H4 (cell line): ENCODE data around the gene EPHB2. TPM values are rescaled to one million over a fixed set of nuclear protein-coding genes. Genes with fewer than 3 reads are reported as not detected.
"Not testable (repeated sequence)": the region's sequence is repeated elsewhere in the genome, so short reads cannot be mapped to it uniquely, and the experiment has no call there.

ENCODE experiments used
- DNase-seq: peaks from one replicate; pipeline ENCODE4 v3.0.0-alpha.2; 2015; ENCODE audit warnings: low spot score
- total RNA-seq: library from RNA; depleted of rRNA; stranded (reverse); fragments of >200 nt; shearing (Covaris generic); gene quantifications from 2 replicates; pipeline ENCODE4 v1.2.3, GENCODE V29; 2014; rRNA removed

The EPHB2 gene
- 55.5 and 70.9 TPM in 2 replicates for total RNA-seq

- peak; percentile 35 for DNase-seq
Measured at GRCh38 chr1:22710701-22711049, at the start of gene EPHB2. Gene EPHB2 (plus strand): TSS chr1:22710839. CDS start chr1:22710983, 144 bp downstream.

GRCh38 chr1:22661880-22662279 lies 48.8 kb upstream of the EPHB2 start:
- no peak for DNase-seq

- DNase-seq: no peak
Measured at GRCh38 chr1:22662318-22662717, 48.3 kb upstream of the EPHB2 start.

- no peak for DNase-seq
Measured at GRCh38 chr1:22662986-22663408, 47.6 kb upstream of the EPHB2 start.

GRCh38 chr1:22665752-22666151 lies 44.9 kb upstream of the EPHB2 start:
- DNase-seq: no peak

- no peak for DNase-seq
Measured at GRCh38 chr1:22666412-22666811, 44.2 kb upstream of the EPHB2 start.

- DNase-seq: not testable (repeated sequence)
Measured at GRCh38 chr1:22668840-22669239, 41.8 kb upstream of the EPHB2 start.

DNA sequence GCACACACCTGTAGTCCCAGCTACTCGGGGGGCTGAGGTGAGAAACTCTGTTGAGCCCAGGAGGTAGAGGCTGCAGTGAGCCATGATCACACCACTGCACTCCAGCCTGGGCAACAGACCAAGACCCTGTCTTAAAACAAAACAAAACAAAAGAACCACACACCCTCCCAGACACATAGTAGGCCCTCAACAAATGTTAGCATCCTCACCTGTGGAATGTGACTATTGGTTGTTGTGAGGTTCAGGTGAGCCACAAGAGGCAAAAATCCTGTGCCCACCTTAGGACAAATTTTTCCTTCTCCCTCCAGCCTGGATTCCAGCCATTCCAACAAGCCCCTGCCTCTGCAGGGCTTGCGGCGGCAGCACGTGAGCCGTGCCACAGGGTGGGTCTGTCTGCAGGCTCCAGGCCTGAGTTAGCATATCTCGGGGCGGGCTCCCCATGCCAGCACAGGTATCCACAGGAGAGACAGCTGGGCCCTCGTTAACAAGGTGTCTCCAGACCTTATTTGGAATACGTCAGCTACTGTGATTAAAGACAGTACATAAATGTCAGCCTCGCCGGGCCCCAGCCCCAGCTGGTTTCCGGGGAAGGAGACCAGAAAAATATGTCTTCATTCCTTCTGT lies 40.2 kb upstream of the EPHB2 start:
- DNase-seq: no peak

DNA sequence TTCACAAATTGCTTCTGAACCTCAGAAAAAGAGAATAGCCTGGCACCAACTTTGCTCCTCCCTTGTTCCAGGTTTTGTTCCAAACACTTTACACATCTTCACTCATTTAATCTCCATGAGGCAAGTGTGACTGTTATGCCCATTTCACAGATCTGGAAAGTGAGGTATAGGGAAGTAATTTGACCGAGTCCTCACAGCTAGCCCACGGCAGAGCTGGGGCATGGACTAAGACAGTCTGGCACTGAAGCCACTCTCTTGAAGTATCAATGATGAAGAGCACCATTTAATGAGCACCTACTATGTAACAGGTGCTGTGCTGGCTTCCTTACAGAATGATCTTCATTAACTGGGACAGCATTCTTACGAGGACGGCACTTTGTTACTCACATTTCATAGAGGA lies 38.6 kb upstream of the EPHB2 start:
- no peak for DNase-seq

DNA sequence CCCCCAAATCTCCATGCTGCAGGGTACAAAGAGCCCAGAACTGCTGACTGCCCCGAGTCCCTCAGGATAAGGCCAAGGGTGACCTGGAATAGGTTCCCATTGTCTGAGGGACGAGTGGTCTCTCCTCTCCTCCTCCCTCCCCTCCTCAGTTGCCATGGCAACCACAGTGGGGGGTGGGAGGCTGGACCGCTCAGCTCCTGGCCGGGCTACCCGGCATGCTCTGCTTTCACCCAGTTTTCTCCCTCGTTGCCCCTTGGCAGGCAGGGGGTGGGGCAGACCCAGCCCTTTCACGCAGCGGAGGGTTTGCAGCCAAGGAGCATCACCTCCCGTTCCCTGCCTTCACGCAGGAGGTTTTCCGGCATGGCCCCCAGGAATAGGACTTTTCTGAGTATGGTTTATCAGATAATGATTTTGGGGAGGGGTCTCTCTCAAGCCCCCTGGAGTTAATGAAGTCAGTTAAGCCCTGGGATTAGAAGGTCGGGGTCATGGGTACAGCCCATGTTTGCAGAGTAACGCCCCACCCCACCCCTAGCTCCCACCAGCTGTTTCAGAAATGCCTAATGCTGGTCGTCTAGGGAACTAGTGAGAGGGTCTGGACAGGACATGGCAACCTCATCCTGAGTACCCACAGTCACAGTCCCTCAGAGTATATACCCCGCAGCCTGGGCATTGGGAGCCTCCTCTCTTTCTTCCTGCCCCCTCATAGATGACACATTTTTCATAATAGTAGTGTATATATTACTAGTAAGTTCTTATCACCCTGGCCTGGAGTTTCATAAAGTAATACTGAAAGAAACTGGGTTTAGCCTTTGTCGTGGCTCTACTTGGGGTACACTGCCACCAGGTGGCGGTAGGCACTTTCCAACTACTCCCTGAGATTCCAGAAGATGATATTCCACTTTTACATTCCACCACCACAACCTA lies 36.9 kb upstream of the EPHB2 start:
- DNase-seq: peak; percentile 54

- DNase-seq: no peak
Measured at GRCh38 chr1:22674410-22674749, 36.3 kb upstream of the EPHB2 start.

DNA sequence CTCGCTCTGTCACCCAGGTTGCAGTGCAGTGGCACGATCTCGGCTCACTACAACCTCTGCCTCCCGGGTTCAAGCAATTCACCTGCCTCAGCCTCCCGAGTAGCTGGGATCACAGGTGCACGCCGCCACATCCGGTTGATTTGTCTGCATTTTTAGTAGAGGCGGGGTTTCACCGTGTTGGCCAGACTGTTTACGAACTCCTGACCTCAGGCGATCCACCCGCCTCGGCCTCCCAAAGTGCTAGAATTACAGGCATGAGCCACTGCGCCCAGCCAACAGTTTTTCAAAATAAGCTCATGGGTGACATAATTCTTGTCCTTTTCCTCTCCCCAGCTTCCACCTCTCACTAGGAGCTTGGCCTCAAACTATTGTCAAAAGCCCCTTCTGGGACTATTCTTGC lies 34.5 kb upstream of the EPHB2 start:
- DNase-seq: not testable (repeated sequence)

DNA sequence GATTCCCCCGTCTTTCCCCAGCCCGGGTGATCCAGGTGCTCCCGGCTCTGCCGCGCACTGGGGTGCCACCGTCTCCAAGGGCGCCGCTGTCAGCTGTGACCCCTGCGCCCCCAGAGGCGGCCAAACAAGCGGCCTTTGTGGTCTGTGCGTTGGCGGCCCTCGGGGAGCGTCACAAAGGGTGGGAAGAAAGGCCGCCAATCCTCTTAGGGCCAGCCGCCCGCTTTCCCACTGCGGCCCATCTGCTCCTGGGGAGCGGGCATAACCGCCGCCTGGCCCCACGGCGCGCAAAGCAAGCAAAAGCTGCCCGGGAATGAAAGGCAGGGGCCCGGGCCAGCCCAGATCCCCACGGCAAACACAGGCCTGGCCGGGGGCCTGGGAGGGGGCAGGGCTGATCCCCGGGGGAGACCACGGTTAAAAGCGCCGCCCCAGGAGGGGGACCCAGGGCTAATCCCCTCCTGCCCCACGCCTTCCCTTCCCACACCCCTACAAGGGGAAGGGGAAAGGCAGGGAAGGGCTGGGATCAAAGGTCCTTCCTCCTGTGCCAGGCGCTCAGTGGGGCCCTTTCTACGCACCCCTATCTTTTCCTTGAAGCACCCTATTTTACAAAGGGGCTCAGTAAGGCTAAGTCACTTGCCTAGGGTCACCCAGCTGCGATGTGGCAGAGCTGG lies 33.6 kb upstream of the EPHB2 start:
- DNase-seq: no peak

DNA sequence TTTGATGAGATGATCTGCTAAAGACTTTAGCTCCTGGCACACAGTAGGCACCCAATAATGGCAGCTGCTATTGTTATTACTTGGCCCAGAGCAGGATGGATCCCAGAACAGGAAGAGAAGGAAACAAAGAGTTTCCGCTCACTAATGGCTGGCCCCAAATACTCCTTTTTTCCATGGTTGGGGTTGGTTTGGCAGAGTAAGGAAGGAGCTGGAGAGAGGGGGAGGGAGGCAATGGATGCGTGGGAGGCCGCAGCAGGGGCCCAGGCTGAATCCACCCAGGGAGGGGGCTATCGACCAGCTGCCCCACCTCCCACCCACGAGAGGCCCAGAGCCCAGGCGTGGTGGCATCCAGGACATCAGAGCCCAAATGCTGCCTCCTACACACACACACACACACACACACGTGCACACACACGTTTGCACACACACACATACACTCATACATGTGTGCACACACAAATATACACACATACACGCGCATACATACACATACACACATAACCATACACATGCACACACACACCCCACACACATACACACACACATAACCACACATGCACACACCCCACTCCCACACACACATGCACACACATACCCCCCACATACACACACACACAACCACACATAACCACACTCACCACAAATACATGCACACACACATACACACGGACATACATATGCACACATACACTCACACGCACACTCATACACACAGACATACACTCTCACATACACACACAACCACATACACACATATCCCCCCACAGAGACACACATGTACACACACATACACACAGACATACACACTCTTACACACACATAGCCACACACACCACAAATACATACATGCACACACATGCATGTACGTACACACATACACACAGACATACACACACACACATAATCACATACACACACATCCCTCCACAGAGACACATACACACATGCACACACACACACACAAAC lies 32.4 kb upstream of the EPHB2 start:
- no peak for DNase-seq

DNA sequence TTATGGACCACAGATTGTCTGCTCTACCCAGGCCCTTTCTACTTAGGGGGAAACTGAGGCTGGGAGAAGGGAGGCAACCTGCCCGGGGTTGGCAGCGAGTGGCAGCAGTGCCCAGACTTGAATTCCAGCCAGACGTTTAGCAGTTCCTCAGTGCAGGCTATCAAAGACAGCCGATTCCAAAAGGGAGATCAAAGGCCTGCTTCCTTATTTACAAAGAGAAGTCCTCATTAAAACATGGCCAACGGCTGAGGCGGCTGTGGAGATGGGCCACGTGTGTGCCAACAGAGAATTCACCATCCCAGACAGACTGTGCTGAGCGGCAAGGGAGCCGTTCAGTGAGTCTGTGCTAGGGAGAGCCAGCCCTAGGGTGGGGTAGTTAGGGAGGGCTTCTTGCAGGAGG lies 29.9 kb upstream of the EPHB2 start:
- no peak for DNase-seq

DNA sequence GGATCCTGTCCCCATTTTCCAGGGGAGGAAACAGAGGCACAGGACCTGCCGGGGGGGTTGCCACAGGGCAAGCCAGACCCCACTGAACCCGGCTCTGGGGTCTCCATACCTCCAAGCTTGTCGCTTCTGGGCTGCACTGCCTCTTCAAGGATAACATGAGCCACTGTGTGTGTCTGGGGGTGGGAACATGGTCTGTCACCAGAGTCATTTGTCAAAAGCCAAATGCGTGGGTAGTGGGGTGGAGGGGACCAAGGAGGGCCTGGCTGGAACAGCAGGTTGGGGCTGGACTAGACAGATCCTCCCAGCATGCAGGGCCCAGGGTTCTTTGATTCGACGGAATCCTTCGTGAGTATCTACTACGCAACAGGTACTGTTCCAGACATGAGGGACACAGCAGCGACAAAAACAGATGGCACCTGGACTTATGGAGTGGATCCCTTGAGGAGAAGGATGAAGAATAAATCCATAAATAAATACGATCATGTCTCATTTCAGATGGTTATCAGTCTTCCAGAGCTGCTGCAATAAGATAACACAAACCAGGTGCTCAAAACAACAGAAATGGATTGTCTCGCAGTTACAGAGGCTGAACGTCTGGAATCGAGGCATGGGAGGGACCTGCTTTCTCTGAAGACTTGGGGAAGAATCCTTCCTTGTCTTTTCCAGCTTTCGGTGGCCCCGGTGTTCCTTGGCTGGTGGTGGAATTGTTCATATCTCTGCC lies 28.9 kb upstream of the EPHB2 start:
- DNase-seq: no peak

DNA sequence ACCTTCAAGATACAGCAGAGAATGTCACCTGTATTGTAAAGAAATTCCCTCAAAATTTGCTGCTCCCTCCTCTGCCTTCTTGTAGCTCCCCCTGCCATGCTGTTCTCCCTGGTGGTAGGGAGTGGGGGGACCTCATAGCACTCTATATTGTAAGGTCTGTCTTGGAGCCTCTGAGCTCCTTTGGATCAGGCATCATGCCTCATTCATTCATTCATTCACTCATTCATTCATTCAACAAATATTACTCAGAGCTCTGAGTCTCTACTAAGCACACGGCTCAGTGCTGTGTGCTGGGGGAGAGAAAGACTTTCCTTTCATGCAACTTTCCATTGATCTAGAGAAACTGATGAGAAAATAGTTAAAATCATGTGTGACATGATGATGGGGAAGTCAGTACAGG lies 27.1 kb upstream of the EPHB2 start:
- DNase-seq: no peak

- no peak for DNase-seq
Measured at GRCh38 chr1:22685591-22686059, 25.0 kb upstream of the EPHB2 start.

GRCh38 chr1:22687191-22687590 lies 23.4 kb upstream of the EPHB2 start:
- DNase-seq: no peak

GRCh38 chr1:22688466-22688865 lies 22.2 kb upstream of the EPHB2 start:
- no peak for DNase-seq

DNA sequence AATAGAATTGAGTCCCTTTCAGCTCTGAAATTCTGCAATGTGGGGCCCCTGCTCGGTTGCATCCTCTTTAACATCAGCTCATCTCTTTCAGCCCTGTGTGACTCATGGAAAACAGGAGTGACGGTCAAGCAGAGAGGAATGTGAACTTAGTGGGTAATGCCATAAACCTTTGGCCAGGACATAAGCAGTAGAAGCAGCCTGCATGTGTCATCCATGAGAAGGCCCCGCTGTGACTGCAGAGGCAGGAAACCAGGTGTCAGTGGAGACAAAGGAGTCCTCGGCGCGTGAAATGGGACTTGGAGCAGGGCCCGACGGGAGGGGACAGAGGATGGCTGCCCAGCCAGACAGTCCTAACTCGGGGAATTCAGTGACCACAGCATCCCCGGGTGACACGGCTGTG lies 21.1 kb upstream of the EPHB2 start:
- DNase-seq: peak; percentile 62
